GM12891 (cell line): ENCODE results near the gene MTTP.

Experiments
- POLR2A ChIP-seq: IDR thresholded peaks from 2 replicates; pipeline ENCODE4 v1.6.1; 2011; ENCODE audit warnings: low read depth, low read length, control low read depth
- POLR2AphosphoS5 ChIP-seq: IDR thresholded peaks from 2 replicates; pipeline ENCODE4 v1.6.1; 2011; ENCODE audit warnings: low read depth, low read length, control low read depth
- POU2F2 ChIP-seq: IDR thresholded peaks from 2 replicates; pipeline ENCODE4 v1.6.1; 2011; ENCODE audit warnings: low read depth, mild to moderate bottlenecking, control low read depth, low read length, moderate library complexity
- SPI1 ChIP-seq: IDR thresholded peaks from 2 replicates; pipeline ENCODE4 v1.6.1; 2011; ENCODE audit warnings: low read depth, low read length, control low read depth

DNA sequence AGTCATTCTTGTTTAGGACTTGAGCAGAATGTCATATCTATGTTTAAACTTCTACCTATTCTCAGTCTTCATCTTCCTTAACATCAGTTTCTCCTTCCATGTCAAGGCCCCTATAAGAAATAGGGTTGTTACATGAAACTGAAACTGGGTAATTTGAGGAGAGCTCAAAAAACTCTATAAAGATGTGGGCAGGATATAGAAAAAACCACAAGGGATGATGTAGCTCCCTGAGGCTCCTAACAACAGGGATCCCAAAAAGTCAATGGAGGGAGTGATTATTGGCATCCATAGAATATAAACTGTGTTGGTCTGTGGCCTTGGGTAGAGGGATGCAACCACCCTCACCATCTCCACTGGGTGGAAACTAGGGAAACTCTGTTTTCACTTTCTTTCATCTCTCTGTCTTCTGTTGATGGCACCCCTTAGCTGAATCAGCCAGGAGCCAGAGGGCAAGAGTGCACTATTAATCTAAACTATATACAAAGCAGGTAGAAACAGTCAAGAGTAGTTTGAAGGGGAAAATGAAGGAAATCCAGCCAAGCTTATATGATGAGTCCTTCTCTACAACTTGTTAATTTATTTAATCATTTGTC is 55.4 kb downstream of the MTTP start:
- TF ChIP-seq POLR2A (no peak), SPI1 (no peak), POU2F2 (no peak), POLR2AphosphoS5 (no peak)
